IPS DF 6.9 (cell line): ENCODE measurements around the gene CHRNB2.

Experiments used
- DNase-seq: peaks from one replicate; pipeline ENCODE4 v3.0.0-alpha.2; 2013; ENCODE audit warnings: low read depth, low spot score
- H3K27ac ChIP-seq: one replicate; pipeline ENCODE4 v1.5.1; 2013; ENCODE audit warnings: low read length, control low read depth
- H3K27me3 ChIP-seq: 2 replicates; pipeline ENCODE4 v1.6.1; 2013; ENCODE audit warnings: mild to moderate bottlenecking, low read length; ENCODE audit not compliant: control insufficient read depth, insufficient read depth
- H3K36me3 ChIP-seq: 2 replicates; pipeline ENCODE4 v1.6.1; 2013; ENCODE audit warnings: low read length; ENCODE audit not compliant: control insufficient read depth, insufficient read depth
- H3K4me1 ChIP-seq: 2 replicates; pipeline ENCODE4 v1.6.1; 2013; ENCODE audit warnings: low read length; ENCODE audit not compliant: control insufficient read depth, insufficient read depth
- H3K4me3 ChIP-seq: 2 replicates; pipeline ENCODE4 v1.5.1; 2013; ENCODE audit warnings: mild to moderate bottlenecking, low read length
- H3K9me3 ChIP-seq: 2 replicates; pipeline ENCODE4 v1.6.1; 2013; ENCODE audit warnings: low read length, inconsistent platforms; ENCODE audit not compliant: control insufficient read depth, insufficient read depth
- WGBS: extraction: QIAGEN DNeasy Blood & Tissue Kit; methylation state at CpG from one replicate; pipeline ENCODE4 v1.1.7; 2013; ENCODE audit warnings: mixed read lengths, missing lambda C conversion rate; ENCODE audit not compliant: insufficient read length, insufficient coverage; 5-methylcytosine and 5-hydroxymethylcytosine counted together

Gene CHRNB2

GRCh38 chr1:154609398-154610380 is 42.1 kb downstream of the CHRNB2 start:
- DNase-seq: peak; percentile 64
- H3K4me3 ChIP-seq: no peak overlapping the region

GRCh38 chr1:154611150-154611862 is 43.7 kb downstream of the CHRNB2 start:
- no CpG with 5 or more reads among the region's 10 CpGs for WGBS

More at GRCh38 chr1:154609398-154610380, 42.1 kb downstream of the CHRNB2 start:
- Histone ChIP-seq H3K27me3 (no peaks in the 10 kb centered on the region), H3K4me1 (peaks cover 2% of the 10 kb centered on the region; the same call in 1 of the 2 replicates), H3K9me3 (no peaks in the 10 kb centered on the region), H3K27ac (peak overlapping the region; percentile 45), H3K36me3 (no peaks in the 10 kb centered on the region)
- WGBS: no CpG with 5 or more reads among the region's 12 CpGs

GRCh38 chr1:154614247-154614646 is 46.7 kb downstream of the CHRNB2 start:
- no peaks in the 10 kb centered on the region for H3K9me3 ChIP-seq
- no peaks in the 10 kb centered on the region for H3K36me3 ChIP-seq
- no peak for DNase-seq
- no peak overlapping the region for H3K27ac ChIP-seq
- peaks cover 5% of the 10 kb centered on the region for H3K4me1 ChIP-seq
- no peak overlapping the region for H3K4me3 ChIP-seq
- WGBS: no CpG with 5 or more reads among the region's 4 CpGs
- no peaks in the 10 kb centered on the region for H3K27me3 ChIP-seq

More at GRCh38 chr1:154611150-154611862, 43.7 kb downstream of the CHRNB2 start:
- Histone ChIP-seq H3K36me3 (no peaks in the 10 kb centered on the region), H3K27me3 (no peaks in the 10 kb centered on the region), H3K27ac (no peak overlapping the region), H3K4me3 (no peak overlapping the region), H3K4me1 (peaks cover 5% of the 10 kb centered on the region), H3K9me3 (no peaks in the 10 kb centered on the region)
- no peak for DNase-seq

GRCh38 chr1:154614901-154615300 is 47.3 kb downstream of the CHRNB2 start:
- H3K36me3 ChIP-seq: no peaks in the 10 kb centered on the region
- no peak for DNase-seq
- no CpG with 5 or more reads among the region's 6 CpGs for WGBS
- no peaks in the 10 kb centered on the region for H3K9me3 ChIP-seq
- H3K4me3 ChIP-seq: no peak overlapping the region
- H3K27ac ChIP-seq: no peak overlapping the region
- peaks cover 5% of the 10 kb centered on the region for H3K4me1 ChIP-seq
- H3K27me3 ChIP-seq: no peaks in the 10 kb centered on the region

GRCh38 chr1:154615411-154615810 is 47.8 kb downstream of the CHRNB2 start:
- H3K4me3 ChIP-seq: no peak overlapping the region
- peaks cover 3% of the 10 kb centered on the region; the same call in 1 of the 2 replicates for H3K4me1 ChIP-seq
- no CpG with 5 or more reads among the region's 4 CpGs for WGBS
- no peak overlapping the region for H3K27ac ChIP-seq
- no peaks in the 10 kb centered on the region for H3K27me3 ChIP-seq
- DNase-seq: no peak
- H3K36me3 ChIP-seq: no peaks in the 10 kb centered on the region
- H3K9me3 ChIP-seq: no peaks in the 10 kb centered on the region

- H3K4me1 ChIP-seq: peaks cover 3% of the 10 kb centered on the region; the same call in 1 of the 2 replicates
- WGBS: no CpG with 5 or more reads among the region's 5 CpGs
- no peak for DNase-seq
- H3K4me3 ChIP-seq: no peak overlapping the region
- H3K9me3 ChIP-seq: no peaks in the 10 kb centered on the region
- H3K36me3 ChIP-seq: no peaks in the 10 kb centered on the region
- no peaks in the 10 kb centered on the region for H3K27me3 ChIP-seq
- no peak overlapping the region for H3K27ac ChIP-seq
Observed at GRCh38 chr1:154616659-154617345, 49.2 kb downstream of the CHRNB2 start.

- WGBS: no CpG with 5 or more reads among the region's 5 CpGs
- Histone ChIP-seq H3K36me3 (no peaks in the 10 kb centered on the region), H3K4me3 (no peak overlapping the region), H3K4me1 (peaks cover 3% of the 10 kb centered on the region; the same call in 1 of the 2 replicates), H3K27ac (no peak overlapping the region), H3K9me3 (no peaks in the 10 kb centered on the region), H3K27me3 (no peaks in the 10 kb centered on the region)
- no peak for DNase-seq
Observed at GRCh38 chr1:154619181-154619948, 51.8 kb downstream of the CHRNB2 start.

- H3K4me3 ChIP-seq: no peak overlapping the region
- WGBS: no CpG with 5 or more reads among the region's 3 CpGs
- H3K36me3 ChIP-seq: no peaks in the 10 kb centered on the region
- H3K4me1 ChIP-seq: peaks cover 2% of the 10 kb centered on the region; the same call in 1 of the 2 replicates
- no peaks in the 10 kb centered on the region for H3K9me3 ChIP-seq
- H3K27me3 ChIP-seq: no peaks in the 10 kb centered on the region
- DNase-seq: no peak
- H3K27ac ChIP-seq: no peak overlapping the region
Observed at GRCh38 chr1:154620751-154621150, 53.2 kb downstream of the CHRNB2 start.

GRCh38 chr1:154621875-154622274 is 54.3 kb downstream of the CHRNB2 start:
- Histone ChIP-seq H3K36me3 (no peaks in the 10 kb centered on the region), H3K27ac (no peak overlapping the region), H3K4me3 (no peak overlapping the region), H3K27me3 (no peaks in the 10 kb centered on the region), H3K4me1 (no peaks in the 10 kb centered on the region), H3K9me3 (no peaks in the 10 kb centered on the region)
- WGBS: no CpG with 5 or more reads among the region's 5 CpGs
- no peak for DNase-seq
